ENCODE measurements around the gene SMARCD3.

Gene SMARCD3

GRCh38 chr7:151247611-151248345 lies 716 bp downstream of the SMARCD3 start:
- no peak for DNase-seq (ENCODE audit: low read depth)

GRCh38 chr7:151246851-151247580 lies 1.5 kb downstream of the SMARCD3 start:
- DNase-seq (ENCODE audit: low read depth): no peak

GRCh38 chr7:151246102-151246850 lies 2.2 kb downstream of the SMARCD3 start:
- no peak for DNase-seq (ENCODE audit: low read depth)

- no peak for DNase-seq (ENCODE audit: low read depth)
These were observed 3.0 kb downstream of the SMARCD3 start for GRCh38 chr7:151245360-151246101.

GRCh38 chr7:151244841-151245346 lies 3.6 kb downstream of the SMARCD3 start:
- no peak for DNase-seq (ENCODE audit: low read depth)

GRCh38 chr7:151244196-151244840 lies 4.2 kb downstream of the SMARCD3 start:
- no peak for DNase-seq (ENCODE audit: low read depth)

- no peak for DNase-seq (ENCODE audit: low read depth)
These were observed 4.9 kb downstream of the SMARCD3 start for GRCh38 chr7:151243408-151244195.

GRCh38 chr7:151243045-151243349 lies 5.5 kb downstream of the SMARCD3 start:
- no peak for DNase-seq (ENCODE audit: low read depth)

- no peak for DNase-seq (ENCODE audit: low read depth)
These were observed 6.1 kb downstream of the SMARCD3 start for GRCh38 chr7:151242159-151243044.

- DNase-seq (ENCODE audit: low read depth): no peak
These were observed 6.8 kb downstream of the SMARCD3 start for GRCh38 chr7:151241755-151242096.

- DNase-seq (ENCODE audit: low read depth): no peak
These were observed 7.3 kb downstream of the SMARCD3 start for GRCh38 chr7:151240942-151241754.

GRCh38 chr7:151240536-151240935 lies 8.0 kb downstream of the SMARCD3 start:
- no peak for DNase-seq (ENCODE audit: low read depth)

GRCh38 chr7:151239837-151240459 lies 8.5 kb downstream of the SMARCD3 start:
- no peak for DNase-seq (ENCODE audit: low read depth)

GRCh38 chr7:151238924-151239836 lies 9.3 kb downstream of the SMARCD3 start:
- DNase-seq (ENCODE audit: low read depth): no peak

GRCh38 chr7:151238190-151238810 lies 10.2 kb downstream of the SMARCD3 start:
- no peak for DNase-seq (ENCODE audit: low read depth)

- no peak for DNase-seq (ENCODE audit: low read depth)
These were observed 11.0 kb downstream of the SMARCD3 start for GRCh38 chr7:151237244-151238189.
